Measurements from ENCODE around the gene YTHDF1. TPM values are rescaled to one million over a fixed set of nuclear protein-coding genes. Genes with fewer than 3 reads are reported as not detected.

YTHDF1 gene
- total RNA-seq, 1 donor from 2014 or later, result 62.1 TPM

DNA sequence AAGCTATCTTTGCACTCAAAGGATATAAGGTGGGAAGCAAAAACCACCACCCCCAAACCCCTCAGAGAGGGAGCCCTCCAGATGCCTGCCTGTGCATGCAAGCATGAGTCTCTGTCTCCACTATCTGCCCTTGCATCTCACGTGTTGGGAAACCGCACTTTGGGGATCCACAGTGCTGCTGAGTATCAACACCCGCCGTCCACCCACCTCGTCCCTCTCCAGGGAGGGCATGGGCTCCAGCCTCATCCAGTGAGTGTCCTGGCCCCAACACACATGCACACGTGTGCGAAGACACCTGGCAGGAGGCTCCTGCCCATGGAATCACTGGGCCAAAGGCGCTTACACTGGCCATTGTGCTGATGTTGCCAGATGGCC is 3.5 kb upstream of the YTHDF1 start:
- H3K9me3 Mint-ChIP-seq (ENCODE audit: unreplicated experiment), result no peaks in the 10 kb centered on the region
- H3K4me3 Mint-ChIP-seq (ENCODE audit: unreplicated experiment), result no peak overlapping the region
- TF ChIP-seq, protein P1, sequence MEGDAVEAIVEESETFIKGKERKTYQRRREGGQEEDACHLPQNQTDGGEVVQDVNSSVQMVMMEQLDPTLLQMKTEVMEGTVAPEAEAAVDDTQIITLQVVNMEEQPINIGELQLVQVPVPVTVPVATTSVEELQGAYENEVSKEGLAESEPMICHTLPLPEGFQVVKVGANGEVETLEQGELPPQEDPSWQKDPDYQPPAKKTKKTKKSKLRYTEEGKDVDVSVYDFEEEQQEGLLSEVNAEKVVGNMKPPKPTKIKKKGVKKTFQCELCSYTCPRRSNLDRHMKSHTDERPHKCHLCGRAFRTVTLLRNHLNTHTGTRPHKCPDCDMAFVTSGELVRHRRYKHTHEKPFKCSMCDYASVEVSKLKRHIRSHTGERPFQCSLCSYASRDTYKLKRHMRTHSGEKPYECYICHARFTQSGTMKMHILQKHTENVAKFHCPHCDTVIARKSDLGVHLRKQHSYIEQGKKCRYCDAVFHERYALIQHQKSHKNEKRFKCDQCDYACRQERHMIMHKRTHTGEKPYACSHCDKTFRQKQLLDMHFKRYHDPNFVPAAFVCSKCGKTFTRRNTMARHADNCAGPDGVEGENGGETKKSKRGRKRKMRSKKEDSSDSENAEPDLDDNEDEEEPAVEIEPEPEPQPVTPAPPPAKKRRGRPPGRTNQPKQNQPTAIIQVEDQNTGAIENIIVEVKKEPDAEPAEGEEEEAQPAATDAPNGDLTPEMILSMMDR (IDR thresholded peaks at IDR 0.05; ENCODE audit: unreplicated experiment), result no peak

DNA sequence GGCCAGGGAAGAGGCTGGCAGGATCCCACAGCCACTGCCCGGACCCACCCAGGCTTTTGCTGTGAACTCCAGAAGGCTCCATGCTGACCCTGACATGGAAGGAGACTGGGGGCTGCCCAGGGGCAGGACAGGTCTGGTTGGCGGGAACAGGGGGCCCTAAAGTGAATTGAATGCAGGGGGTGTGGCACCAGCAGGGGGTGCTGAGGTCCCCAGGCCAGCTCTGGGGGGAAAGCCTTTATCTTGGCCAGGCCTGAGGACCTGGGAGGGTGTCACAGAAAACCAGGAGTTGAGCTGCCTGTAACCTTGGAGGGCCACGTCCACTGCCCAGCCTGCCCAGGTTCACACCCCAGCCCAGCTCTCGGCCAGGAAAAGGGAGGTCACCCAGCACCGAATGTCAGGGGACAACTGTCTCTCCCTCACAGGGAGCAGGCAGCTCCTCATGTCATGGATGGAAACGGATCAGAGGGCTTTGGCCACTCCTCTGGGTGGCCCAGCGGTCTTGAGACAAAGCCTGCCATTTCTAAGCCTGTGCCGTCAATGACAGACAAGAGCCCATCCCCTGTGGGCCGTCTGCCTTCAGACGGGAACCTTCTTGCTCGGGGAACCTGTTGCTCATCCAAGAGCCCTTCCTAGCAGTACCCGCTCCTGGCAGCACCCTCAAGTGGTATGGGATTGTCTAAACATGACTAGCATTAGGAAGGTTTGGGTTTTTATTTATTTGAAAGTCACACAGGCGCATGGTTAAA is 2.9 kb upstream of the YTHDF1 start:
- Mint-ChIP-seq H3K4me1 (ENCODE audit: unreplicated experiment) (peaks cover 20% of the 10 kb centered on the region), H3K9me3 (ENCODE audit: unreplicated experiment) (no peaks in the 10 kb centered on the region), H3K36me3 (ENCODE audit: low read depth, unreplicated experiment) (peaks cover 18% of the 10 kb centered on the region), H3K4me3 (ENCODE audit: unreplicated experiment) (no peak overlapping the region), H3K27me3 (ENCODE audit: unreplicated experiment) (peaks cover 11% of the 10 kb centered on the region), H3K27ac (ENCODE audit: unreplicated experiment) (no peak overlapping the region)
- TF ChIP-seq, protein P1 (IDR thresholded peaks at IDR 0.05; ENCODE audit: unreplicated experiment), result no peak
- DNase-seq (ENCODE audit: low spot score), result no peak

More for the DNA sequence above, 3.5 kb upstream of the YTHDF1 start:
- peaks cover 12% of the 10 kb centered on the region for H3K36me3 Mint-ChIP-seq (ENCODE audit: low read depth, unreplicated experiment)
- peaks cover 11% of the 10 kb centered on the region for H3K27me3 Mint-ChIP-seq (ENCODE audit: unreplicated experiment)
- no peak for DNase-seq (ENCODE audit: low spot score)
- no peak overlapping the region for H3K27ac Mint-ChIP-seq (ENCODE audit: unreplicated experiment)
- H3K4me1 Mint-ChIP-seq (ENCODE audit: unreplicated experiment), result peaks cover 14% of the 10 kb centered on the region

DNA sequence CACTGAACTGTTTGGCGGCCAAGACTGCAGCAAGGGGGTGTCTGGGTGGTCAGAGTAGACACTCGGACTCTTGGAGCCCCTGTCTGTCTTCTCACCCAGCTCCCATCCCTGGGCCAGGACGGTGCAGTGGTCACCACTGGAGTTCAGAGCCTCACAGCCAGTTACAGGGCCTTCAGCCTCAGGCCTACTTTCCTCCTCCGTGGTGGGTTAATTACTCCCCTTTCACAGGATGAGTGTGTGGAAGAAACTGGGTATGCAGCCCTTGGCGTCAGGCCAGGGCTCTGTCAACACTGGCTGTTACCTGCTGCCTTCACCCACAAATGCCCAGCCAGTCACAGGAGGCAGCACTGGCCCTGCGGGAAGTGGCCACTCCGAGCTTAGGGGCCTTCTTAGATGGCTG is 1.8 kb upstream of the YTHDF1 start:
- TF ChIP-seq, protein P1 (IDR thresholded peaks at IDR 0.05; ENCODE audit: unreplicated experiment), result no peak
- Mint-ChIP-seq H3K9me3 (ENCODE audit: unreplicated experiment) (no peaks in the 10 kb centered on the region), H3K36me3 (ENCODE audit: low read depth, unreplicated experiment) (peaks cover 25% of the 10 kb centered on the region), H3K4me3 (ENCODE audit: unreplicated experiment) (no peak overlapping the region), H3K27me3 (ENCODE audit: unreplicated experiment) (peaks cover 6% of the 10 kb centered on the region), H3K27ac (ENCODE audit: unreplicated experiment) (no peak overlapping the region), H3K4me1 (ENCODE audit: unreplicated experiment) (peaks cover 29% of the 10 kb centered on the region)
- no peak for DNase-seq (ENCODE audit: low spot score)

DNA sequence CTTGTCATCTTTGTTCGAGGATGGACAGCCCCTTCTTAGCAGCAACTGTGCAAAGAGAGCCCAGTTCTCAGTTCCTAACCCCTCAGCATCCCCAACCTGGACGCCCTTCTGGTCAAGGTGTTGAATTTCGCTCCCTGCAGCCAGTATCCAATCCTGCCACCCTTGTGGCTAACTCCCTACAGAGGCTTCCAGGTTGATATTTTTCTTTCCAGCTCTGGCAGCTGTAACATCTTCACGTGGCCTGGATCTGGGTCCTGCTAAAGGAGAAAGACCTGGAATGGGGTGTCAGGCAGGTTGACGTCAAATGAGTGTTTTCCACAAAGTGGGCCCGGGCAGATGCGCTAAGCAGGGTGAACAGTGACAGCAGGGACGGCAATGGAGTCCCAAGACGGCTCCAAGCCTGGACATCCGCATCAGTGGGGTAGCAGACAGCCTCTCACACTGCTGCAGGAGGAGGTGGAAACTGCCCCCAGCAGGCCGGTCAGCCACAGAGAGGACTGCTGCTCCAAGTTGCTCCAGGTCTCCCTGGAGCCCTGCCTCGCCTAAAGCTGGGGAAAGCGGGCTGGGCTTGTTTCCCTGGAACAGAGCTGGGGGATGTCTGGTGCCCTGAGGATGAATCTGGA is 1.0 kb upstream of the YTHDF1 start:
- no peaks in the 10 kb centered on the region for H3K9me3 Mint-ChIP-seq (ENCODE audit: unreplicated experiment)
- H3K27ac Mint-ChIP-seq (ENCODE audit: unreplicated experiment), result peak overlapping the region; percentile 78
- TF ChIP-seq, protein P1 (IDR thresholded peaks at IDR 0.05; ENCODE audit: unreplicated experiment), result no peak
- H3K4me3 Mint-ChIP-seq (ENCODE audit: unreplicated experiment), result peak overlapping the region; percentile 87
- no peak for DNase-seq (ENCODE audit: low spot score)
- peaks cover 30% of the 10 kb centered on the region for H3K36me3 Mint-ChIP-seq (ENCODE audit: low read depth, unreplicated experiment)
- H3K27me3 Mint-ChIP-seq (ENCODE audit: unreplicated experiment), result peaks cover 5% of the 10 kb centered on the region
- peaks cover 36% of the 10 kb centered on the region for H3K4me1 Mint-ChIP-seq (ENCODE audit: unreplicated experiment)
